ENCODE results near the gene ABCF3.
A peak's percentile ranks its signal among the peaks of the same experiment; 100 is the strongest.

Gene ABCF3

DNA sequence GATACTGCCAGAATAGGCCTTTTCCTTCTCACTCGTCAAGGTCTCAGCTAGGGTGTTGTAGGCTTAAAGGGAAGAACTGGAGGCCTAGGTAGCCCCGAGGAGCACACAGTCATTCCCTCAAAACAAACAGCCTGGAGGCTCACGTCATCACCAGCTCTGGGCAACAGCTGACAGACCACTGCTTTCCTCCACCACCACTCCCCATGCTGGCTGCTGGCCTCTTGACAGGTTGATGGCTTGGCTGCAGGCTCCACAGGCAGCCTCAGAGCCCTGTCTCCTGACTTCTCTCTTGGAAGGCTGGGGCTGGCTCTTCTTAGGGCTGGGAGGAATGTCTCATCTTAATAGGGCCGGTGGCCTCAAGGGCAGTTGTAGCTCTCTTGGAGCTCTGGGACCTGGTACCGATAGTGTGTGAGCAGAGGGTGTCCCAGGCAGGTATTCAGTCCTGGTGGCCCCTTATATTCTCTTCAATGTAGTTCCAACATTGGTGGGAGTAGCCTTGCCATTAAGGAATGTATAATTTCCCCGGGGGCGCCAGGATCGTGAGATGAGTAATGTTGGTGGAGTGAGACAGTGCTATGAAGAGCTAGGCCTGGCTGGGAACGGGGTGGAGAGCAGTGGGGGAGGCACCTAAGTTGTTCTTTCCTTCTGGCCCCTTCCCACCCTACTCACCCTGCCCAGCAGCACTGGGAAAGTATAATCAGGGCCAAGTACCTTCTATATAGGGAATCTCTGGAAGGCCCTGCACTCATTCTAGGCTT, 17.5 kb upstream of the ABCF3 start:
- no peak for DNase-seq (ENCODE audit: low read depth)

DNA sequence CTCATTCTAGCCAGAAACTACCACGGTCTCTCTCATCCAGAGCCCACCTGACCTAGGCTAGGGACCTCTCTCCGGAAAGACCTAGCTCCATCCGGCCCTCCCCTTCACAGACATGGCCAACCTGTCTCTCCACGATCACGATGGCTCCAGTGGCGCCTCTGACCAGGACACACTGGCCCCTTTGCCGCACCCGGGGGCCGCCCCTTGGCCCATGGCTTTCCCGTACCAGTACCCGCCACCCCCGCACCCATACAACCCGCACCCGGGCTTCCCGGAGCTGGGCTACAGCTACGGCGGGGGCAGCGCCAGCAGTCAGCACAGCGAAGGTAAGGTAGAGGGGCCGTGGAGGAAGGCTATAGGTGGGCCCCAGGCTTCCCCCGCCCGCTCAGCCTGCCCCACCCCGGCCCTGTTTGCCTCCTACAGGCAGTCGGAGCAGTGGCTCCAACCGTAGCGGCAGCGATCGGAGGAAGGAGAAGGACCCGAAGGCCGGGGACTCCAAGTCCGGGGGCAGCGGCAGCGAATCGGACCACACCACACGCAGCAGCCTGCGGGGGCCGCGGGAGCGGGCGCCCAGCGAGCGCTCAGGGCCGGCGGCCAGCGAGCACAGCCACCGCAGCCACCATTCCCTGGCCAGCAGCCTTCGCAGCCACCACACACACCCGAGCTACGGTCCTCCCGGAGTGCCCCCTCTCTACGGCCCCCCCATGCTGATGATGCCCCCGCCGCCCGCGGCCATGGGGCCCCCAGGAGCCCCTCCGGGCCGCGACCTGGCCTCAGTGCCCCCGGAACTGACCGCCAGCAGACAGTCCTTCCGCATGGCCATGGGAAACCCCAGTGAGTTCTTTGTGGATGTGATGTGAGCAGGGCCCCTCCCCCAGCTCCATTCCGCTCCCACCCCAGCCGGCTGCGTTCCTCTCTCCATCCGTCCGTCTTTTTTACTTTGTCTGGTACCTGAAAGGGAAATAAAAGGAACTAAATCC, 15.8 kb upstream of the ABCF3 start:
- no peak for DNase-seq (ENCODE audit: low read depth)

DNA sequence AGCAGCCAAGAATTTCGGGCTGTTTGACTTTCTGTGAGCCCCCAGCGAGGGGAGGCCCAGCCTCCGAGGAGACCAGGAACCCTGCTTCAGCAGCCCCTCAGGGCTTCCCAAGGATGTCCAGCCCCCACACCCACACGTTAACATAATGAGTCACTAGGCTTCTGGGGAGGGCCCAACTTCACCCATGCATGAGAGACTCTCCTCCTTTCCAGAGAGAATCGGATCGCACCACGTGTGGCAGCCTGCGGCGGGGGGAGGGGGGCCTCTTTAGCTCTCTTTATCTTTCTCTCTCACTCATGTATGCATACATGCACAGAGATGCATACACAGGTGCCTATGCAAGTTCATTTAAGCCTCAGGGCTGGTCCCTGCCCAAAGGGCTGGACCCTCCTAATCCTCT, 14.4 kb upstream of the ABCF3 start:
- DNase-seq (ENCODE audit: low read depth): no peak

DNA sequence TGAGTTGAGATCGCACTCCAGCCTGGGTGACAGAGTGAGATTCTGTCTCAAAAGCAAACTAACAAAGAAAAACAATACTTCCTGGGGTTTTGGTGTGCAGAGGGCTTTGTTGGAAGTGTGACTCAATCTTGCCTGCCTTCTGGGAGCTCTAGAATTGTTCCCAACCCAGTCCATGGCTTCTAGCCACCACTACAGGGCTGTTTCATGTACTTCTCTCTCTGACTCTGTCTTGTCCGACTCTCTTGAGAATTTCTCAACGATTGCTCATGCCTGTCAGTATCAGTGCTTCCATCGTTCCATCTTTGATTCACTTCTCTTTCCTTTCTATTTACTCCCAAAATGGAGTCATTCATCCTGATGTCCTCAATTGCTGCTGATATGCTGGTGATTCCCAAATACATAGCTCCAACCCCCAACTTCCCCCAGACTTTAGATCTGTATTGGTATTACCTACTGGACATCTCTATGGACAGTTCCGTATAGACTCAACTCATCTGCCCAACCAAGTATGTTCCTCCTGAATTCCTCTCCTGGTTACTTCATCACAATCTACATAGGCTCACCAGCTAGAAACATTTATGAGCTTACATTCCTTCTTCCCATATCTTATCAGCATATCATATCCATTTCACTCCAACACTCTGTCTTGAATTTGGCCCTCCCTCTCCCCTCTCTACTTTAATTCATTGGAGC, 13.2 kb upstream of the ABCF3 start:
- no peak for DNase-seq (ENCODE audit: low read depth)

DNA sequence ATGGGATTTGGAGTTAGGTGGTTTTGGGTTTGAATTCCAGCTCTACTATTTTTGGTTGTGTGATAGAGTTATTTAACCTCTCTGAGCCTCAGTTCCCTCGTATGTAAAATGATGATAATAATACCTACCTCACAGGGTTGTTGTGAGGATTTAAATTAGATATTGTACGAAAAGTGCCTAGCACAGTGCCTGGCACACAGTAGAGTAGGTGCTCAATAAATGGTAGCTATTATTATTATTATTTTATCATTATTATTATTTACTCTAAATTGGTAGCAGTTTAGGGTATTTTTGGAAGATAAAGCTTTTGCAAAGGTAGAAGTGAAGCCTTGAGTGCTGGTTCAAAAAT, 12.7 kb upstream of the ABCF3 start:
- no peak for DNase-seq (ENCODE audit: low read depth)

DNA sequence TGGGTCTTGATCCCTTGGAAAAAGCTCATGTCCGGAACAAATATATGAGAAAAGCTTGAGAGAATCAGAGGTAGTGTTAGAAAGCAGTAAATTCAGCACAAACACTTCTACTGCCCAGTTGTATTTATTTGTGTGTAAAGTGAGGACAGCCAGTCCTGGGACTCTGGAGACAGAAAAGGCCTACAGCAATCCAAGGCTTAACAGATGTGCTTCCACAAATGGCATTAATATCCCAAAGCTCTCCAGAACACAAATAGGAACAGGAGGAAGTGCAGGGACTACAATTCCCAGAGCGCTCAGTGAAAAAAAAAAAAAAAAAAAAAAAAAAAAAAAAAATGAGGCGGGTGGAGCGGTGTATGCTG, 11.7 kb upstream of the ABCF3 start:
- DNase-seq (ENCODE audit: low read depth): no peak

DNA sequence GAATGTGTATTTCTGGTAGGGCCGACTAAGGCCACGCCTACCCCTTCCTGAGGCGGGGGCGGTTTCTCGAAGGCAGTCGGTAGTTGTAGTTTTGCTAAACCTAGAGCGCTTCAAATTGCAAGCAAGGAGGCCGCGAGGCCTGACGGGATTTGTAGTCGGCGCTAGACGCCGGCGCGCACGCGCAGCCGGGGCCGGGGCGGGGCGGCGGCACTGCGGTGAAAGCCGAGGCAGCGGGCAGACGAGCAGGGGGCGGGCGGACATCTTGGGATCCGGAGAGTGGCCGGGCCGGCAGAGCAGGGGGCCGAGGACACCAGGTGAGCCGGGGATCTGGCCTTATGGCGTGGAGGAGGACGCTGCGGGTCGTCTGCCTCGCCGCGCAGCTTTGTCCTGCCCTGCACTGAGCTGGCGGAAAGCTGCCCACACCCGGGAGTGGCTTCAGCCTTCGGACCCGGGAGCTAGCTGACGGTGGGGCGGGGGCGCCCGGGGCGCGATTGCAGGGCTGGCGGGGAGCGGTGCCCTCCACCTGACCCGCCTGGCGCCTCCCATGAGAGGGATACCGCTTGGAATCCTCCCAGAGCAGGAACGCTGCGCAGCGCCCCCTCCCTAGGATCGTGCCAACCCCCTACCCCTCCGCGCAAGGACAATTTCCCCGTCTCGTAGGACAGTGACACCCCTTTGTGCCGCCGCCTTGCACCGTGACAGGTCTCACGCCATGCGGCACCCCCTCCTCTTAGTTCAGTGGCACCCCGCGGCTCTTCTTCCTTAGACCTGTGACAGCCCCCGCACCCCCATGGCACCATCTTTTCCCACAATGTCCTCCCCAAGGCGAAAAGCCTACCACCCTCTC, 11.1 kb upstream of the ABCF3 start, which contains the start of gene AP2M1:
AP2M1 (plus strand) TSS at position 210 of the 847 bp plus-strand sequence. CDS start 2,139 bp downstream, outside the sequence.
- DNase-seq (ENCODE audit: low read depth): peak; percentile 94

DNA sequence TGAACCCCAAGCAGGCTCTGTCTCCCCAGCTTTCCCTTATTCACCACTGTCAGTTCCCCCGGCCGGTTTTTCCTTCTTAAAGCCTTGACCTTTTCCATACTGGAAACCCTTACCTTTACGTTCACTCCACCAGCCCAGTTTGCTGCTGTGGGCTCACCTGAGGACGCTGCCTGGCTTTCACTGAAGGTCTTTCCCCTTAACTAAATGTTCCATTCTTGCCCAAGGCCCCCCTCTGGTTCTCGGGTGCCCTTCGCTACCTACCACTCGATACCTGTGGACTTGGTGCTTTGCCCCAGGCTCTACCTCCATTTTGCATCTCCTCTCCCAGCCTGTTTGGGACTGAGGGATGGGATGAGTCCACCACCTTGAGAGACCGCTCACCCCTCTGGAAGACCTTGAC, 10.5 kb upstream of the ABCF3 start:
- DNase-seq (ENCODE audit: low read depth): no peak

DNA sequence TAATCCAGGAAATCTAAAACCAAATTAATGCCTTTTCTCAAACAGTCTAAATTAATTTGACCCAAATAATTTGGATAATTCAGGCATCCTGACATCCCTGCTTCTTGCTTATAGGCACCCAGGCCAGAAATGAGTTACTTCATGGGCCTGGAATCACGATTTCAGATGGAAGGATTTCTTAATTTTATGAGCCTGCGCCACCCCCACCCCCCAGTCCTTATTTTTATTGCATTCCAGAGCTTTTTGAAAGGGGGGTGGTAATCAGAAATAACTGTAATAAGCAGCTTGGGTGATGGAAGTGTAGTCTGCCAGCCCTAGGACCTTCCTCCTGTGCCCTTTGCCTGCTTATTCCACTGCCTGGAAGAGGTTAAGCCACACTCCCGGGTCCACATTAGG, 10.0 kb upstream of the ABCF3 start:
- DNase-seq (ENCODE audit: low read depth): no peak

DNA sequence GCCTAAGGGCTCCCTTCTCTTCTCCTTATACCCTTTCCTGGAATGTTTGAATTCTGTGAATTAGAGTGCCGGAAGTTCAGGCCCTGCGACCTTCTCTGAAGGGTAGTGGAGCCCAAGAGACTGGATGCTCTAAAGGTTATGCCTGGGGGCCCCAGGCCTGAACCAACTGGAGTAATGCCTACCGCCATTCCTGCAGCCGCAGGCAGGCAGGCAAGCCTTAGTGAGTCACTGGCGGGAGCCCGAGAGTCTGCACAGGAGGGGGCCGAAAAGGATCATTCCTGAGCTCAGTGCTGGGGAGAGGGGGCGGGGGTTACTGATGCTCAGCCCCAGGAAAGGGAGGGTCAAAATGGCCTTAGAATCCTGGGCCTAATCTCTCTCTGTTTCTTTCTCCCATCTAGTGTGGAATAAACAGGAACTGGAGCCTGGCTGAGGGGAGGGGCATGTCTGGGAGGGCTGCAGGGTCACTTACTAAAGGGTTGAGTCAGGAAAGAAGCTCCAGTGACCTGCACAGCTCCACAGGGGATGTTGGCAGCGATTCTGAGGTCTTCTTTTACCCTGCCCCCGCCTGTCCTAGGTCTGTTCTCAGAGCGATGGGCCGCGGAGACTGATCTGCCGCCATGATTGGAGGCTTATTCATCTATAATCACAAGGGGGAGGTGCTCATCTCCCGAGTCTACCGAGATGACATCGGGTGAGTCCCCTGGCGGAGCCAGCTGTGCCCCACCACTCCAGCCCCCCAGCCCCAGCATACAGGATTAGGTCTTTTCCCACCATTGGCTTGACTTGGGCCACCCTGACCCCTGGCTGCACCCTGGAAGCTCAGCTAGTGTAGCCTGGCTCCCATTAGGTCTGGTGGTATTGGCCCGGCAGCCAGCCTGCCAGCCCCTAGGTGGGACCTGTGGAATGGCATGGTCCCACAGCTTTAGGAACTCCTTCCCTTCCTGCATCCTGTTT, 9.3 kb upstream of the ABCF3 start:
- DNase-seq (ENCODE audit: low read depth): no peak

DNA sequence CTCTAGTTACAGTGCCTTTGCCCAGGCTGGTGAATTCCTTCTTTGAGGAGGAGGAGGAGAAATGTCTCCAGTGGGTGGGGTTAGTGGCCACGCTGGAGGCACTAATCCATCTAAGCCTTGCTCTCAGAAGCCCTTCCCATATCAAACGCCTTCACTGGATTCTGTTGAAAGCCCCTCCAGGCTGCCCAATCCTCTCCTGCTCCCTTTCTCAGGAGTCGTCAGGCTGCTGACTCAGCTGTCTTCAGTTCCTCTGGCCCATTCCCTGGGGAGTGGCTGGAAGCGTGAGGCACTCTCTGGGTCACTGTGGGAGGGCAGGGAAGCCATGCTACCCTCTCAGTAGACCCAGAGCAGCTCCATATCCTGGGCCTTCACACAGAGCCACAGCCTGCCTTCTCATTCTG, 8.7 kb upstream of the ABCF3 start:
- no peak for DNase-seq (ENCODE audit: low read depth)

DNA sequence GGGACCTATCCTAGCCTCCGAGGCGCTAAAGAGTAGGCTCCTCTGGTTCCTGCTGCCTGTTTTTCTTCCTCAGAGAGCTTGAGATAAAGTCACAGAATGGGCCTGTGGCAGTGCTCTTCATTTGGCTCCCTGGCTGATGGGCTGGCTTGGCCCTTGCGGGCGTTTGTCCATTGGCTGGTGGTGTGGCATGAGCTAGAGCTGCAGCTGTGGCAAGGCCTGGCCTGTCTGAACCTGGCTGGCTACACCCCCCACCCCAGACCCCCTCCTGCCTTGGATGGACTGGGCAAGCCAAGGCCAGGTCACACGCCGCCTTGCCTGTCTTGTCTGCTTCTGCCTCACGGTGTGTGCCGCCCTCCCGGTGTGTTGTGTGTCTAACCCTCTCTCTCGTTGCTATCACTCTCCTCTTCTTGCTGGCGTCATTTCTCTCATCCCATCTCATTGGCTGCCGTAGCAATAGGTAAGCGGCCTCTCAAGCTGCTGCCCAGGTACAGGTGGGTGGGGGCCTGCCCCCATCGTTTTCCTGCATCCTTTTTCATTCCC, 8.2 kb upstream of the ABCF3 start:
- DNase-seq (ENCODE audit: low read depth): no peak

DNA sequence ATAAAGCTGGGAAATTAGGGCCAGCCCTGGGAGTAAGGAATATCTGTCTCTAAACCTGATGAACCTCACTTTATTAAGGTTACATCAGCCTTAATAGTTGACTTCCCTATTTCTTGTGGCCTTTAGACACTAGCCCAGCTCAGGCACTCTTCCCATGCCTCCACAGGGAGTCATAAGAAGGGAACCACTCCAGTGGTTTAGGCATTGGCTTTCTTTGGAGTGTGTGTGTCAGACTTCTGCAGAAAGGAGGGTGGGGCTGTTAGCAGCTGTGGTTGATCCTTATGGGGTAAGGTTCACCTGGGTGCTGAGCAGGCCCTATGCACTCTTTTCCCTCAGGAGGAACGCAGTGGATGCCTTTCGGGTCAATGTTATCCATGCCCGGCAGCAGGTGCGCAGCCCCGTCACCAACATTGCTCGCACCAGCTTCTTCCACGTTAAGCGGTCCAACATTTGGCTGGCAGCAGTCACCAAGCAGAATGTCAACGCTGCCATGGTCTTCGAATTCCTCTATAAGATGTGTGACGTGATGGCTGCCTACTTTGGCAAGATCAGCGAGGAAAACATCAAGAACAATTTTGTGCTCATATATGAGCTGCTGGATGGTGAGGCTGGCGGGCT, 7.4 kb upstream of the ABCF3 start:
- DNase-seq (ENCODE audit: low read depth): no peak

DNA sequence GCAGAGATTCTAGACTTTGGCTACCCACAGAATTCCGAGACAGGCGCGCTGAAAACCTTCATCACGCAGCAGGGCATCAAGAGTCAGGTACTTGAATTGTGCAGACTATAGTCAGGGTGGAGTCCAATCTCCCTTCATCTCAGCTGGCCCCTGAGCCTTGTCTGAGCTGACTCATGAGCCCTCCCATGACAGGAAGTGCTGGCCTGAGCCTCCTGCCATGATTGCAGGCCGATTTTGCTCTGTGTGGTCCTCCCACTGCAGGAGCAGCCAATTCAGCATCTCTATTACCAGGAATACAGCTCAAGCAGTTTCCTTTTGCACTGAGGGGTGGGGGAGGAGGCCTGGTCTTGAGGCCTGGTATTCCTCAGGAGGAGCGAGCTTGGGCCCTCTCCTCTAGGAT, 5.8 kb upstream of the ABCF3 start:
- no peak for DNase-seq (ENCODE audit: low read depth)

DNA sequence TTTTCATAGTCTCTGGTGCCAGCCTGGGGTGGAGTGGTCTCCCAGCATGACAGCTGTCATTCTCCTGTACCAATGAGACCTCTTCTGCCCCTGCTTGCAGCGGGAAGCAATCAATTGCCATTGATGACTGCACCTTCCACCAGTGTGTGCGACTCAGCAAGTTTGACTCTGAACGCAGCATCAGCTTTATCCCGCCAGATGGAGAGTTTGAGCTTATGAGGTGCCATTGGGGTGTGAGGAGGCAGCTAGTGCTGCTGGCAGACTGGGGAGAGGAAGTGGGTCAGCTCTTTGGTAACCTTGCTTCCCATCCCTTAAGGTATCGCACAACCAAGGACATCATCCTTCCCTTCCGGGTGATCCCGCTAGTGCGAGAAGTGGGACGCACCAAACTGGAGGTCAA, 4.4 kb upstream of the ABCF3 start:
- DNase-seq (ENCODE audit: low read depth): no peak

DNA sequence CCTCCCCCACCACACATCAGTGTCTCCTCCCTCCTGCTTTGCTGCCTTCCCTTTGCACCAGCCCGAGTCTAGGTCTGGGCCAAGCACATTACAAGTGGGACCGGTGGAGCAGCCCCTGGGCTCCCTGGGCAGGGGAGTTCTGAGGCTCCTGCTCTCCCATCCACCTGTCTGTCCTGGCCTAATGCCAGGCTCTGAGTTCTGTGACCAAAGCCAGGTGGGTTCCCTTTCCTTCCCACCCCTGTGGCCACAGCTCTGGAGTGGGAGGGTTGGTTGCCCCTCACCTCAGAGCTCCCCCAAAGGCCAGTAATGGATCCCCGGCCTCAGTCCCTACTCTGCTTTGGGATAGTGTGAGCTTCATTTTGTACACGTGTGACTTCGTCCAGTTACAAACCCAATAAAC, 2.3 kb upstream of the ABCF3 start:
- DNase-seq (ENCODE audit: low read depth): no peak

DNA sequence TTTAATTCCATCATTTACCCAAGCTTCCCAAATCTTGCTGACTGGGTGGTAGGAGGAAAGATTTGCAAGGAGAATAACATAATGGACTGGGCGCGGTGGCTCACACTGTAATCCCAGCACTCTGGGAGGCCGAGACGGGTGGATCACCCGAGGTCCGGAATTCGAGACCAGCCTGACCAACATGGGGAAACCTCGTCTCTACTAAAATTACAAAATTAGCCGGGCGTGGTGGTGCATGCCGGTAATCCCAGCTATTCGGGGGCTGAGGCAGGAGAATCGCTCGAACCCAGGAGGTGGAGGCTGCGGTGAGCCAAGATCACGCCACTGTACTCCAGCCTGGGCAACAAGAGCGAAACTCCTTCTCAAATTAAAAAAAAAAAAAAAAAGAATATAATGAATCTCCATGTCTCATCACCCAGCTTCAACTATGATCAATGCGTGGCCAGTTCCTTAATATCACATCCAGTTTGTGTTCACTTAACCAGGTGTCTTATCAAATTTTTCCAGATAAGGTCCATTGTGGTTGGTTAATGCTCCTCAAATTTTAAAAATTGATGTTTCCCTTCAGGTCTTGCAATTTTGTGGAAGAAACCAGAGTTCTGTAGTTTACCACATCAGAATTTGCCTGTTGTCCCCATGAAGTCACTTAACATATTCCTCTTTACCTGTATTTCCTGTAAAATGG, 1.3 kb upstream of the ABCF3 start:
- DNase-seq (ENCODE audit: low read depth): no peak

DNA sequence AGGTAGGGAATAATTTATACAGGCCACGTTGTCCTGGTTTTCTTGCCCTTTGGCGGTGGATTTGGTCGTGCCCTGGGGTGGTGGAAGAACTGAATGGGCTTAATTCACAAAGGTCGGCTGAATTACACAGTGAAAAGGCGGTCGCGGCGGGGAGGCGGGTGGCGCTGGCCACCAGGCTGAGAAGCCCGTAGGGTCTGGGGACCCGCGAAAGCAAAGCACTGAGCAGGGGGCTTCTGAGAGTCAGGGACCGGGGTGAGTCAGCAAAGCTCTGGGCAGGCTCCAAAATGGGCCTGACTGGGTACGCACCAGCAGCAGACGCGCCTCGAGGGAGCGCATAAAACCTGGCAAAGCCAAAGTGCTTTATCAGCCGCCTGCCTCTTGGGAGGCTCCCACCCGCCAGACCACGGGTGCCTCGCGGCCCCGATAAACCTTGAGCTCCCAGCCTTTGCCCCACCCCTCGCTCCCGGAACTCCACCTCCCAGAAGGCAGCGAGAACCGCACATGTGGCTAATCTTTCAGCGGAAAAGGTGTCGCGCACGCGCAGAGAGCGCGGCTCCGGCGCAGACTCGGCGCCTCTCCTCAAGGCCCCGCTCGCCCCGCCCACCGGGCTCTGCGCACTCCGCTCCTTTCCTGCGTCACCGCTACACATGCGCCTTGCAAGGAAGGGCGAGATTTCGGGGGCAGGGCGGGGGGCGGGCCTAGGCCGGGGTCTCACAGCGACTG, 377 bp upstream of the ABCF3 start:
- peak; percentile 97 for DNase-seq (ENCODE audit: low read depth)

DNA sequence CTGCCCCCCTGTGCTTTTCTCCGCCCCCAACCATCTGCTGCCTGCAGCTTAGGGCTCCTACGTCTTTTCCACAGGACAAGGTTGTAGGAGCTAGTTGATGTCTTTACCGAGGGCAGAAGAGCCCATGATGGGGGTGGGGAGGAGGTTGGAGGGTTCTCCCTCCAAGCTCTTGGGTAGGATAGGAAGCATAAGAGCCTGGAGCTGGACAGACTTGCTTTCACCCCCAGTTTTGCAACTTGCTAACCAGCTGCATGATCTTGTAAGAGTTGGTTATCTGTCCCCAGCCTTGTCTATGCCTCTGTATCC, 856 bp downstream of the ABCF3 start:
- DNase-seq (ENCODE audit: low read depth): no peak

All from stimulated activated CD8-positive, alpha-beta memory T cell treated with anti-CD3 and anti-CD28 coated beads, Interleukin-15, amount 100 ng/mL, for 1 hour (primary cell).